K562 (cell line): ENCODE measurements around the gene SLITRK6. TPM values are rescaled to one million over a fixed set of nuclear protein-coding genes. Genes with fewer than 3 reads are reported as not detected.

Source experiments
- ATAC-seq: fragments of 200-7000 bp; cut with Tn5 transposase; 3 replicates; pipeline ENCODE4 v1.9.1; 2020; ENCODE audit warnings: moderate library complexity
- BruUV-seq: library from RNA; stranded (reverse); fragments of 400-500 nt; replicated peaks from 2 replicates; lab custom pipeline; 2021; lab: Mats Ljungman, UMichigan
- CTCF ChIA-PET: fragments of 300-600 bp; formaldehyde crosslinking; extraction: SDS; loops from one replicate; lab custom pipeline; 2021; ENCODE audit warnings: low intra/inter-chr PET ratio; lab: Yijun Ruan, JAX
- POLR2A ChIA-PET: fragments of 300-600, 350-650 bp; sonication (Branson Sonifier 250); formaldehyde crosslinking; extraction: SDS; loops from one replicate; lab custom pipeline; 2021; ENCODE audit warnings: antibody characterized with exemption, inconsistent platforms; lab: Yijun Ruan, JAX
- DNase-seq, 4 experiments: peaks; one replicate each; pipeline versions ENCODE4 v3.0.0 to v3.0.0-alpha.2; 2011 to 2018; ENCODE audit warnings: low spot score in 3 of 4, mixed read lengths in 3 of 4; ENCODE audit errors: extremely low read depth in 1 of 4
- FAIRE-seq: peaks from 2 replicates; lab custom pipeline; 2011; peaks lifted over from hg19 to GRCh38; lab: Jason Lieb, UNC
- H2AFZ ChIP-seq: 2 replicates; pipeline ENCODE4 v1.6.0; 2011; ENCODE audit warnings: low read depth, low read length, control low read depth, inconsistent platforms
- H3K27ac ChIP-seq: fragments of 200-600 bp; 3 replicates; pipeline ENCODE4 v1.8.0; 2011; ENCODE audit warnings: low read depth, mild to moderate bottlenecking, control low read depth, inconsistent platforms, low read length, moderate library complexity, mixed read lengths; ENCODE audit errors: extremely low read depth
- H3K27me3 ChIP-seq, 2 experiments: fragments of 300-600 bp in 1 of 2; 2 replicates in 1 of 2; 3 replicates in 1 of 2; pipeline versions ENCODE4 v1.6.0 to v1.8.0; 2011; ENCODE audit warnings: inconsistent platforms in 2 of 2, low read length in 2 of 2, mild to moderate bottlenecking in 1 of 2, mixed read lengths in 1 of 2, moderate library complexity in 1 of 2; ENCODE audit not compliant: control insufficient read depth in 2 of 2, insufficient read depth in 2 of 2
- H3K36me3 ChIP-seq: fragments of 300-600 bp; 3 replicates; pipeline ENCODE4 v1.8.0; 2011; ENCODE audit warnings: mild to moderate bottlenecking, low read length, inconsistent platforms; ENCODE audit not compliant: control insufficient read depth, insufficient read depth
- H3K4me1 ChIP-seq, 2 experiments: fragments of 200-600 bp in 1 of 2; replicated peaks in 1 of 2; 2 replicates in 1 of 2; 3 replicates in 1 of 2; pipeline versions ENCODE4 v1.5.1 to v1.8.0; 2011; ENCODE audit warnings: inconsistent platforms in 2 of 2, low read length in 2 of 2, mild to moderate bottlenecking in 1 of 2, mixed read lengths in 1 of 2, moderate library complexity in 1 of 2; ENCODE audit not compliant: control insufficient read depth in 2 of 2, insufficient read depth in 2 of 2
- H3K4me2 ChIP-seq: 2 replicates; pipeline ENCODE4 v1.6.1; 2011; ENCODE audit warnings: low read length, control low read depth, inconsistent platforms, mixed read lengths; ENCODE audit not compliant: insufficient read depth
- H3K4me3 ChIP-seq: fragments of 200-600 bp; sonication (generic), shearing (Covaris generic); 2 replicates; pipeline ENCODE4 v1.5.1; 2016; ENCODE audit warnings: control low read depth, inconsistent platforms
- H3K79me2 ChIP-seq: fragments of 200-600 bp; 3 replicates; pipeline ENCODE4 v1.8.0; 2011; ENCODE audit warnings: low read length, inconsistent platforms; ENCODE audit not compliant: control insufficient read depth, insufficient read depth
- H3K9ac ChIP-seq, 2 experiments: 2 replicates each; pipeline versions ENCODE4 v1.6.0 to v1.6.1; 2011; ENCODE audit warnings: low read depth in 2 of 2, low read length in 2 of 2, control low read depth in 1 of 2, inconsistent platforms in 1 of 2, mild to moderate bottlenecking in 1 of 2, mixed read lengths in 1 of 2; ENCODE audit not compliant: insufficient read depth in 1 of 2
- H3K9me1 ChIP-seq: one replicate; pipeline ENCODE4 v1.6.0; 2011; ENCODE audit warnings: inconsistent platforms, mild to moderate bottlenecking, low read length, moderate library complexity; ENCODE audit not compliant: control insufficient read depth, insufficient read depth
- H3K9me3 ChIP-seq: replicated peaks from 2 replicates; pipeline ENCODE4 v1.5.1; 2011; ENCODE audit warnings: low read depth, low read length, inconsistent platforms; ENCODE audit not compliant: control insufficient read depth, insufficient read depth
- H4K20me1 ChIP-seq: replicated peaks from 2 replicates; pipeline ENCODE4 v1.6.1; 2011; ENCODE audit warnings: low read length, inconsistent platforms, mixed read lengths; ENCODE audit not compliant: control insufficient read depth, insufficient read depth
- E2F1 ChIP-seq: sonication (generic); formaldehyde crosslinking; IDR thresholded peaks from 2 replicates; pipeline ENCODE4 v1.8.1; 2023; ENCODE audit warnings: mild to moderate bottlenecking, missing genetic modification reagents, moderate library complexity
- E2F3 ChIP-seq: fragments of 250-450 bp; sonication (Bioruptor Pico); IDR thresholded peaks from 2 replicates; pipeline ENCODE4 v1.4.0; 2020; ENCODE audit warnings: mild to moderate bottlenecking
- NFRKB ChIP-seq: fragments of 450-650 bp; IDR thresholded peaks from 2 replicates; pipeline ENCODE4 v1.6.1; 2016; ENCODE audit warnings: low read depth
- SP1 ChIP-seq: sonication (generic); formaldehyde crosslinking; IDR thresholded peaks from 2 replicates; pipeline ENCODE4 v1.8.1; 2022; ENCODE audit warnings: mild to moderate bottlenecking, missing genetic modification reagents
- STAT5A ChIP-seq: IDR thresholded peaks from 2 replicates; pipeline ENCODE4 v1.6.1; 2012; ENCODE audit warnings: low read length, inconsistent platforms, borderline replicate concordance
- in situ Hi-C: fragments of 300-500 bp; cut with MboI; formaldehyde crosslinking; loops from 4 replicates; pipeline ENCODE4 v1.15.0; 2018; ENCODE audit warnings: inconsistent platforms, mixed read lengths
- intact Hi-C: fragments of 100-400 bp; cut with micrococcal nuclease; formaldehyde crosslinking; loops from 2 replicates; pipeline ENCODE4 v1.14.2; 2022
- polyA plus RNA-seq, 8 experiments: library from polyadenylated mRNA; depleted of rRNA in 4 of 8; stranded (reverse) in 5 of 8; unstranded in 3 of 8; fragments of >200 nt; fragmentation: Nextera tagmentation in 2 of 8; fragmentation: Illumina TruSeq in 1 of 8; extraction: Ambion mirVana in 2 of 8; extraction: Trizol in 1 of 8; gene quantifications; 2 replicates each; pipeline versions ENCODE4 v1.2.1 to v1.2.3, GENCODE V29; 2011 to 2014; ENCODE audit warnings: inconsistent platforms in 1 of 8, missing spikeins in 1 of 8
- total RNA-seq, 7 experiments: library from RNA; depleted of rRNA in 6 of 7; stranded (reverse); fragments of >200 nt in 6 of 7; fragmentation: Illumina TruSeq in 2 of 7; extraction: Trizol in 2 of 7; gene quantifications; 2 replicates each; pipeline versions ENCODE4 v1.2.1 to v1.2.3, GENCODE V29; 2011 to 2021; ENCODE audit warnings: low replicate concordance in 1 of 7
- TF ChIP-seq, protein P1 (sequence below): fragments of 150-350 bp; conservative IDR thresholded peaks from 2 replicates; pipeline ENCODE4 v1.6.1; 2014; ENCODE audit warnings: low read length

Gene SLITRK6
- total and polyA plus RNA-seq, 9 of the 15 experiments (the other 6 are each of a cell fraction or from before 2014, with no cell fraction given) = 0.01 to 0.04 TPM; not detected in 7

DNA sequence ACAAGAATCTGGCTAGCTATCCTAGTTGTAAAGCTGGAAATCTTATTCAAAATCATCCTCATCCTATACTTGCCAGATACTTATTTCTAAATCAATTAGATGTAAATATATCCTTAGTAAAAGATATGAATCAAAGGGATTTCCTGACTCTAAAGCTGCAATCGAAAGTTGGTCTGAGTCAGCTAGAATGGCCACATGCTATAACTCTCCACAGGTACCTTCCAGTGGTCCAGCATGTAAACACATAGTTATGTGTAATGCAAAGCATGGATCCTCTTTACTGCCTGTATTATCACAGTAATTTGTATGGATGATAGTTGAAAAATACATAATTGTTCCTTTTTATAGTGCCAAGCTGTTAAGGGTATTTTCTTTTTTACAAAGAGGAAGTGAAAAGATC is 27.4 kb downstream of the SLITRK6 start (continued):
- TF ChIP-seq STAT5A (no peak), E2F1 (no peak), E2F3 (CRISPR knock-in tag) (no peak), SP1 (CRISPR knock-in tag) (no peak)
- TF ChIP-seq, protein P1, sequence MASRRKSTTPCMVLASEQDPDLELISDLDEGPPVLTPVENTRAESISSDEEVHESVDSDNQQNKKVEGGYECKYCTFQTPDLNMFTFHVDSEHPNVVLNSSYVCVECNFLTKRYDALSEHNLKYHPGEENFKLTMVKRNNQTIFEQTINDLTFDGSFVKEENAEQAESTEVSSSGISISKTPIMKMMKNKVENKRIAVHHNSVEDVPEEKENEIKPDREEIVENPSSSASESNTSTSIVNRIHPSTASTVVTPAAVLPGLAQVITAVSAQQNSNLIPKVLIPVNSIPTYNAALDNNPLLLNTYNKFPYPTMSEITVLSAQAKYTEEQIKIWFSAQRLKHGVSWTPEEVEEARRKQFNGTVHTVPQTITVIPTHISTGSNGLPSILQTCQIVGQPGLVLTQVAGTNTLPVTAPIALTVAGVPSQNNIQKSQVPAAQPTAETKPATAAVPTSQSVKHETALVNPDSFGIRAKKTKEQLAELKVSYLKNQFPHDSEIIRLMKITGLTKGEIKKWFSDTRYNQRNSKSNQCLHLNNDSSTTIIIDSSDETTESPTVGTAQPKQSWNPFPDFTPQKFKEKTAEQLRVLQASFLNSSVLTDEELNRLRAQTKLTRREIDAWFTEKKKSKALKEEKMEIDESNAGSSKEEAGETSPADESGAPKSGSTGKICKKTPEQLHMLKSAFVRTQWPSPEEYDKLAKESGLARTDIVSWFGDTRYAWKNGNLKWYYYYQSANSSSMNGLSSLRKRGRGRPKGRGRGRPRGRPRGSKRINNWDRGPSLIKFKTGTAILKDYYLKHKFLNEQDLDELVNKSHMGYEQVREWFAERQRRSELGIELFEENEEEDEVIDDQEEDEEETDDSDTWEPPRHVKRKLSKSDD = no peak

GRCh38 chr13:85768946-85769345 is 30.3 kb downstream of the SLITRK6 start:
- no peak overlapping the region for H3K4me2 ChIP-seq
- intact Hi-C loops = no loop called here
- H3K9me3 ChIP-seq = no peaks in the 10 kb centered on the region
- no TSS peak for BruUV-seq
- no peak overlapping the region for H3K9ac ChIP-seq
- H3K27ac ChIP-seq = no peak overlapping the region
- H3K9me1 ChIP-seq = no peaks in the 10 kb centered on the region
- DNase-seq (no peak), ATAC-seq (no peak), FAIRE-seq (no peak)
- H3K4me3 ChIP-seq = no peak overlapping the region
- no peaks in the 10 kb centered on the region for H3K36me3 ChIP-seq
- H4K20me1 ChIP-seq = no peaks in the 10 kb centered on the region
- H3K79me2 ChIP-seq = no peaks in the 10 kb centered on the region
- in situ Hi-C loops = no loop called here
- H2AFZ ChIP-seq = no peak overlapping the region
- CTCF ChIA-PET = no interaction called here
- H3K27me3 ChIP-seq = no peaks in the 10 kb centered on the region
- TF ChIP-seq NFRKB = no peak
- H3K4me1 ChIP-seq = no peaks in the 10 kb centered on the region
- POLR2A ChIA-PET = no interaction called here
